ENCODE measurements around the gene PLA2G4D. TPM values are rescaled to one million over a fixed set of nuclear protein-coding genes. Genes with fewer than 3 reads are reported as not detected.

PLA2G4D gene
- total RNA-seq, 1 donor from 2014 or later: not detected

GRCh38 chr15:42071717-42072116, 22.6 kb downstream of the PLA2G4D start:
- Mint-ChIP-seq H3K4me3 (ENCODE audit: unreplicated experiment) (no peak overlapping the region), H3K36me3 (ENCODE audit: low read depth) (no peaks in the 10 kb centered on the region), H3K27me3 (ENCODE audit: low read depth) (peaks cover 15% of the 10 kb centered on the region), H3K9me3 (ENCODE audit: low read depth) (peaks cover 3% of the 10 kb centered on the region), H3K27ac (ENCODE audit: unreplicated experiment) (no peak overlapping the region), H3K4me1 (ENCODE audit: low read depth) (peaks cover under 1% of the 10 kb centered on the region)
- TF ChIP-seq, protein P1, sequence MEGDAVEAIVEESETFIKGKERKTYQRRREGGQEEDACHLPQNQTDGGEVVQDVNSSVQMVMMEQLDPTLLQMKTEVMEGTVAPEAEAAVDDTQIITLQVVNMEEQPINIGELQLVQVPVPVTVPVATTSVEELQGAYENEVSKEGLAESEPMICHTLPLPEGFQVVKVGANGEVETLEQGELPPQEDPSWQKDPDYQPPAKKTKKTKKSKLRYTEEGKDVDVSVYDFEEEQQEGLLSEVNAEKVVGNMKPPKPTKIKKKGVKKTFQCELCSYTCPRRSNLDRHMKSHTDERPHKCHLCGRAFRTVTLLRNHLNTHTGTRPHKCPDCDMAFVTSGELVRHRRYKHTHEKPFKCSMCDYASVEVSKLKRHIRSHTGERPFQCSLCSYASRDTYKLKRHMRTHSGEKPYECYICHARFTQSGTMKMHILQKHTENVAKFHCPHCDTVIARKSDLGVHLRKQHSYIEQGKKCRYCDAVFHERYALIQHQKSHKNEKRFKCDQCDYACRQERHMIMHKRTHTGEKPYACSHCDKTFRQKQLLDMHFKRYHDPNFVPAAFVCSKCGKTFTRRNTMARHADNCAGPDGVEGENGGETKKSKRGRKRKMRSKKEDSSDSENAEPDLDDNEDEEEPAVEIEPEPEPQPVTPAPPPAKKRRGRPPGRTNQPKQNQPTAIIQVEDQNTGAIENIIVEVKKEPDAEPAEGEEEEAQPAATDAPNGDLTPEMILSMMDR (IDR thresholded peaks at IDR 0.05): no peak
- DNase-seq (ENCODE audit: low spot score): no peak

DNA sequence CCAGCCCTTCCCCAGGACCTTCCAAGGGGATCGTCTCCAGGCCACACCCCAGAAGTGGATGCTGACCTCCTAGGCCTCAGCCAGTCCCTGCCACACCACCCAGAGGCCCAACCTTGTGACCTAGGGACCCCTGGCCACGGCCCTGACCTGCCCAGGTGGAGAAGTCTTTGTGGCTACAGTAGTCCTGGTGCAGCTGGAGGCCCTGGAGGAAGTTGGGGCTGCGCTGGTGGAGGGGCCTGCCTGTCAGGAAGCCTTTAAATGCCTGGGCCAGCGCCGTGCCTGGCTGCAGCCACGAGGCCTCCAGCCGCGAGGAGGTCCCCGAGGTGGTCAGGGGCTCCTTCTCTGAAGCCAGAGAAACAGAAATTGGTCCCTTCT, 23.4 kb downstream of the PLA2G4D start:
- Mint-ChIP-seq H3K9me3 (ENCODE audit: low read depth) (peaks cover 3% of the 10 kb centered on the region), H3K36me3 (ENCODE audit: low read depth) (no peaks in the 10 kb centered on the region), H3K4me3 (ENCODE audit: unreplicated experiment) (no peak overlapping the region), H3K27ac (ENCODE audit: unreplicated experiment) (no peak overlapping the region), H3K4me1 (ENCODE audit: low read depth) (peaks cover 5% of the 10 kb centered on the region), H3K27me3 (ENCODE audit: low read depth) (peaks cover 20% of the 10 kb centered on the region)
- TF ChIP-seq, protein P1 (IDR thresholded peaks at IDR 0.05): no peak
- DNase-seq (ENCODE audit: low spot score): no peak

GRCh38 chr15:42070279-42070975, 23.9 kb downstream of the PLA2G4D start:
- no peak overlapping the region for H3K27ac Mint-ChIP-seq (ENCODE audit: unreplicated experiment)
- peaks cover 3% of the 10 kb centered on the region for H3K9me3 Mint-ChIP-seq (ENCODE audit: low read depth)
- no peak for DNase-seq (ENCODE audit: low spot score)
- H3K36me3 Mint-ChIP-seq (ENCODE audit: low read depth): no peaks in the 10 kb centered on the region
- H3K4me3 Mint-ChIP-seq (ENCODE audit: unreplicated experiment): no peak overlapping the region
- TF ChIP-seq, protein P1 (IDR thresholded peaks at IDR 0.05): no peak
- peaks cover 5% of the 10 kb centered on the region for H3K4me1 Mint-ChIP-seq (ENCODE audit: low read depth)
- peaks cover 20% of the 10 kb centered on the region for H3K27me3 Mint-ChIP-seq (ENCODE audit: low read depth)

GRCh38 chr15:42069496-42070278, 24.7 kb downstream of the PLA2G4D start:
- TF ChIP-seq, protein P1 (IDR thresholded peaks at IDR 0.05): no peak
- no peaks in the 10 kb centered on the region for H3K36me3 Mint-ChIP-seq (ENCODE audit: low read depth)
- no peak overlapping the region for H3K27ac Mint-ChIP-seq (ENCODE audit: unreplicated experiment)
- H3K4me1 Mint-ChIP-seq (ENCODE audit: low read depth): peaks cover 8% of the 10 kb centered on the region
- H3K4me3 Mint-ChIP-seq (ENCODE audit: unreplicated experiment): no peak overlapping the region
- H3K27me3 Mint-ChIP-seq (ENCODE audit: low read depth): peaks cover 20% of the 10 kb centered on the region
- H3K9me3 Mint-ChIP-seq (ENCODE audit: low read depth): peaks cover 3% of the 10 kb centered on the region
- DNase-seq (ENCODE audit: low spot score): no peak

- no peak overlapping the region for H3K27ac Mint-ChIP-seq (ENCODE audit: unreplicated experiment)
- no peak overlapping the region for H3K4me3 Mint-ChIP-seq (ENCODE audit: unreplicated experiment)
Measured at GRCh38 chr15:42069025-42069424, 25.3 kb downstream of the PLA2G4D start.

More at GRCh38 chr15:42069025-42069424, 25.3 kb downstream of the PLA2G4D start:
- H3K36me3 Mint-ChIP-seq (ENCODE audit: low read depth): no peaks in the 10 kb centered on the region
- H3K4me1 Mint-ChIP-seq (ENCODE audit: low read depth): peaks cover 8% of the 10 kb centered on the region
- H3K27me3 Mint-ChIP-seq (ENCODE audit: low read depth): peaks cover 19% of the 10 kb centered on the region
- peaks cover 3% of the 10 kb centered on the region for H3K9me3 Mint-ChIP-seq (ENCODE audit: low read depth)
- DNase-seq (ENCODE audit: low spot score): no peak
- TF ChIP-seq, protein P1 (IDR thresholded peaks at IDR 0.05): no peak

Measured in chondrocyte (in vitro differentiated cells).